SK-N-SH (cell line): ENCODE measurements around the gene KLHL22. TPM values are rescaled to one million over a fixed set of nuclear protein-coding genes. Genes with fewer than 3 reads are reported as not detected.

ENCODE experiments used
- CTCF ChIA-PET: fragments of 300-600, 350-600 bp; formaldehyde crosslinking; extraction: SDS; loops from one replicate; lab custom pipeline; 2021; lab: Yijun Ruan, JAX
- POLR2A ChIA-PET: fragments of 350-600 bp; sonication (Branson Sonifier 250); formaldehyde crosslinking; extraction: SDS; loops from one replicate; lab custom pipeline; 2020; ENCODE audit warnings: antibody characterized with exemption, inconsistent platforms; lab: Yijun Ruan, JAX
- DNase-seq: peaks from one replicate; pipeline ENCODE4 v3.0.0; 2012
- H2AFZ ChIP-seq: fragments of 200-600 bp; sonication (generic); 2 replicates; pipeline ENCODE4 v1.8.1; 2016; ENCODE audit warnings: antibody characterized with exemption, mild to moderate bottlenecking, low read depth
- H3F3A ChIP-seq: fragments of 200-600 bp; sonication (generic); replicated peaks from 2 replicates; pipeline ENCODE3; 2016; ENCODE audit warnings: antibody characterized with exemption, mild to moderate bottlenecking; ENCODE audit not compliant: insufficient read depth
- H3K27ac ChIP-seq, 2 experiments: fragments of 200-500 bp in 1 of 2; fragments of 200-600 bp in 1 of 2; sonication (Bioruptor generic) in 1 of 2; sonication (generic), shearing (Covaris generic) in 1 of 2; 2 replicates each; pipeline versions ENCODE4 v1.5.1 to v1.6.1; 2014 to 2016; ENCODE audit warnings: low read depth in 2 of 2, inconsistent platforms in 1 of 2, low read length in 1 of 2, mild to moderate bottlenecking in 1 of 2, mixed read lengths in 1 of 2
- H3K27me3 ChIP-seq: fragments of 200-600 bp; sonication (generic), shearing (Covaris generic); 2 replicates; pipeline ENCODE4 v1.6.1; 2016; ENCODE audit warnings: mixed run types; ENCODE audit not compliant: insufficient read depth
- H3K36me3 ChIP-seq, 2 experiments: fragments of 200-500 bp in 1 of 2; fragments of 200-600 bp in 1 of 2; sonication (Bioruptor generic) in 1 of 2; sonication (generic) in 1 of 2; replicated peaks in 1 of 2; 2 replicates each; pipeline versions ENCODE3 to v1.5.1; 2014 to 2016; ENCODE audit warnings: low read length in 1 of 2, mild to moderate bottlenecking in 1 of 2; ENCODE audit not compliant: insufficient read depth in 2 of 2, control insufficient read depth in 1 of 2
- H3K4me1 ChIP-seq, 2 experiments: fragments of 200-500 bp in 1 of 2; fragments of 200-600 bp in 1 of 2; sonication (Bioruptor generic) in 1 of 2; sonication (generic), shearing (Covaris generic) in 1 of 2; 2 replicates each; pipeline versions ENCODE4 v1.5.1 to v1.6.1; 2014 to 2016; ENCODE audit warnings: low read depth in 1 of 2, low read length in 1 of 2, mixed run types in 1 of 2; ENCODE audit not compliant: insufficient read depth in 2 of 2, control insufficient read depth in 1 of 2
- H3K4me2 ChIP-seq: fragments of 200-600 bp; sonication (generic), shearing (Covaris generic); 2 replicates; pipeline ENCODE4 v1.6.1; 2017; ENCODE audit warnings: mixed run types
- H3K4me3 ChIP-seq, 2 experiments: fragments of 200-500 bp in 1 of 2; fragments of 200-600 bp in 1 of 2; sonication (Bioruptor generic) in 1 of 2; sonication (generic), shearing (Covaris generic) in 1 of 2; 2 replicates each; pipeline versions ENCODE4 v1.5.1 to v1.8.1; 2014 to 2016; ENCODE audit warnings: low read depth in 2 of 2, inconsistent platforms in 1 of 2, low read length in 1 of 2, mild to moderate bottlenecking in 1 of 2, mixed read lengths in 1 of 2, moderate library complexity in 1 of 2
- H3K79me2 ChIP-seq: fragments of 200-600 bp; sonication (generic); 2 replicates; pipeline ENCODE4 v1.8.1; 2017; ENCODE audit warnings: mild to moderate bottlenecking; ENCODE audit not compliant: insufficient read depth
- H3K9ac ChIP-seq: fragments of 200-600 bp; sonication (generic); 2 replicates; pipeline ENCODE4 v1.6.1; 2017; ENCODE audit warnings: mixed run types
- H3K9me2 ChIP-seq: fragments of 200-600 bp; sonication (generic); 2 replicates; pipeline ENCODE4 v1.6.1; 2017; ENCODE audit warnings: mixed run types
- H3K9me3 ChIP-seq: fragments of 200-600 bp; sonication (generic); 2 replicates; pipeline ENCODE4 v1.6.1; 2017; ENCODE audit warnings: mixed run types, mild to moderate bottlenecking, moderate library complexity
- H4K20me1 ChIP-seq: fragments of 200-600 bp; sonication (generic); 2 replicates; pipeline ENCODE4 v1.6.1; 2017; ENCODE audit warnings: mild to moderate bottlenecking, mixed run types; ENCODE audit not compliant: insufficient read depth
- CTCF ChIP-seq: fragments of 200-600 bp; sonication (generic); IDR thresholded peaks from 2 replicates; pipeline ENCODE4 v1.6.1; 2017; ENCODE audit warnings: antibody characterized with exemption, mild to moderate bottlenecking, moderate library complexity
- ELF1 ChIP-seq: IDR thresholded peaks from 2 replicates; pipeline ENCODE4 v1.4.0; 2012
- EZH2phosphoT487 ChIP-seq: fragments of 200-600 bp; sonication (generic); IDR thresholded peaks from 2 replicates; pipeline ENCODE4 v1.6.1; 2017; ENCODE audit warnings: low read depth, mixed run types, mild to moderate bottlenecking, antibody characterized with exemption, moderate library complexity, borderline replicate concordance
- FOSL2 ChIP-seq: IDR thresholded peaks from 2 replicates; pipeline ENCODE4 v1.4.0; 2012; ENCODE audit warnings: low read depth, mild to moderate bottlenecking, moderate library complexity, borderline replicate concordance
- FOXJ3 ChIP-seq: sonication (generic); formaldehyde crosslinking; IDR thresholded peaks from 2 replicates; pipeline ENCODE4 v1.5.1; 2020; ENCODE audit warnings: mild to moderate bottlenecking, missing genetic modification reagents
- GABPA ChIP-seq: IDR thresholded peaks from 2 replicates; pipeline ENCODE4 v1.4.0; 2012; ENCODE audit warnings: low read depth, mild to moderate bottlenecking
- MAX ChIP-seq: IDR thresholded peaks from 2 replicates; pipeline ENCODE4 v1.4.0; 2012; ENCODE audit warnings: low read depth
- MEF2A ChIP-seq: IDR thresholded peaks from 2 replicates; pipeline ENCODE4 v1.4.0; 2012; ENCODE audit warnings: low read depth, borderline replicate concordance
- PBX3 ChIP-seq: IDR thresholded peaks from 2 replicates; pipeline ENCODE4; 2012
- POLR2AphosphoS5 ChIP-seq: IDR thresholded peaks from 2 replicates; pipeline ENCODE4 v1.6.1; 2012; ENCODE audit warnings: low read depth, low read length
- RCOR1 ChIP-seq: fragments of 150-350 bp; IDR thresholded peaks from 2 replicates; pipeline ENCODE4 v1.6.1; 2017; ENCODE audit warnings: antibody characterized with exemption, low read length
- RFX5 ChIP-seq: IDR thresholded peaks from 2 replicates; pipeline ENCODE4 v1.6.1; 2012; ENCODE audit warnings: mild to moderate bottlenecking, improper control_type of control experiment, low read length
- SIN3A ChIP-seq: IDR thresholded peaks from 2 replicates; pipeline ENCODE4 v1.6.1; 2012; ENCODE audit warnings: low read depth, mild to moderate bottlenecking, low read length, moderate library complexity, borderline replicate concordance
- TCF12 ChIP-seq: IDR thresholded peaks from 2 replicates; pipeline ENCODE4 v1.4.0; 2012
- TEAD4 ChIP-seq: IDR thresholded peaks from 2 replicates; pipeline ENCODE4 v1.4.0; 2012; ENCODE audit warnings: mild to moderate bottlenecking, borderline replicate concordance; ENCODE audit not compliant: insufficient read depth
- YY1 ChIP-seq: IDR thresholded peaks from 2 replicates; pipeline ENCODE4 v1.4.0; 2012; ENCODE audit warnings: low read depth, mild to moderate bottlenecking
- ZBTB33 ChIP-seq: IDR thresholded peaks from 2 replicates; pipeline ENCODE4 v1.4.0; 2012; ENCODE audit warnings: low read depth, borderline replicate concordance
- WGBS: methylation state at CpG from one replicate; pipeline ENCODE4 v1.1.6; 2017; ENCODE audit warnings: low lambda C conversion rate; 5-methylcytosine and 5-hydroxymethylcytosine counted together
- polyA plus RNA-seq, 3 experiments: library from polyadenylated mRNA; depleted of rRNA; stranded (reverse); fragments of >200 nt; gene quantifications; 2 replicates each; pipeline ENCODE4 v1.2.3, GENCODE V29; 2012

The KLHL22 gene
- polyA plus RNA-seq, 1 of the 3 experiments (the other 2 are of a cell fraction), result 26.5 TPM

GRCh38 chr22:20398420-20398819 is 97.2 kb downstream of the KLHL22 start:
- Histone ChIP-seq H3K36me3 (peaks cover 0 to 20% of the 10 kb centered on the region in 2 experiments), H3K79me2 (peaks cover 45% of the 10 kb centered on the region), H3K4me1 (peaks cover 5 to 15% of the 10 kb centered on the region in 2 experiments; a peak in 3 of 4 replicates), H3K9me2 (no peaks in the 10 kb centered on the region), H3K4me3 (no peak overlapping the region), H3K27me3 (no peaks in the 10 kb centered on the region), H3K4me2 (no peak overlapping the region), H2AFZ (no peak overlapping the region), H4K20me1 (no peaks in the 10 kb centered on the region; the same call in 1 of the 2 replicates), H3K9ac (no peak overlapping the region), H3K27ac (no peak overlapping the region), H3K9me3 (no peaks in the 10 kb centered on the region), H3F3A (no peaks in the 10 kb centered on the region)
- ChIA-PET POLR2A (no interaction called here), CTCF (interaction anchor here (1.5 kb wide), 1 partner anchor 58 kb away, joined by 4 read pairs; no protein-coding TSS in a partner anchor)
- no peak for TF ChIP-seq GABPA
- TF ChIP-seq SIN3A, result no peak
- no peak for TF ChIP-seq RFX5
- no peak for TF ChIP-seq MAX
- DNase-seq, result no peak
- 96% methylated on average over 5 of the region's 5 CpGs for WGBS

- POLR2A ChIA-PET, result no interaction called here
- Histone ChIP-seq H3K9me2 (no peaks in the 10 kb centered on the region), H3K36me3 (peaks cover 0 to 17% of the 10 kb centered on the region in 2 experiments), H3K9me3 (no peaks in the 10 kb centered on the region), H3K27ac (no peak overlapping the region), H3K4me1 (peaks cover 7 to 18% of the 10 kb centered on the region in 2 experiments; a peak in 3 of 4 replicates), H3K9ac (no peak overlapping the region), H4K20me1 (no peaks in the 10 kb centered on the region; the same call in 1 of the 2 replicates), H2AFZ (no peak overlapping the region), H3F3A (no peaks in the 10 kb centered on the region), H3K4me2 (no peak overlapping the region)
- no peak for DNase-seq
- WGBS, result 79% methylated on average over 2 of the region's 2 CpGs
- CTCF ChIA-PET, result no interaction called here
- TF ChIP-seq RCOR1 (no peak), YY1 (no peak), EZH2phosphoT487 (no peak)
- TF ChIP-seq, all 33 proteins: peak for 0
- Histone ChIP-seq H3K79me2 (peaks cover 45% of the 10 kb centered on the region), H3K27me3 (no peaks in the 10 kb centered on the region), H3K4me3 (no peak overlapping the region)
These were observed 98.1 kb downstream of the KLHL22 start for GRCh38 chr22:20397498-20397897.

GRCh38 chr22:20396639-20397038 is 99.0 kb downstream of the KLHL22 start:
- H3K79me2 ChIP-seq, result peaks cover 45% of the 10 kb centered on the region
- no peaks in the 10 kb centered on the region for H3K9me3 ChIP-seq
- CTCF ChIA-PET, result interaction anchor here (1.1 to 1.6 kb wide), 2 partner anchors 11 to 60 kb away, joined by 4 to 5 read pairs; no protein-coding TSS in a partner anchor
- H3K9ac ChIP-seq, result no peak overlapping the region
- 100% methylated on average over 1 of the region's 1 CpG for WGBS
- H3K4me3 ChIP-seq, result no peak overlapping the region
- no peak overlapping the region for H3K4me2 ChIP-seq
- peaks cover 0 to 10% of the 10 kb centered on the region in 2 experiments for H3K36me3 ChIP-seq
- H3K27ac ChIP-seq, result no peak overlapping the region
- H3K9me2 ChIP-seq, result no peaks in the 10 kb centered on the region
- no peak overlapping the region for H2AFZ ChIP-seq
- no peaks in the 10 kb centered on the region for H3F3A ChIP-seq
- POLR2A ChIA-PET, result interaction anchor here (0.5 kb wide), 1 partner anchor 19 kb away, joined by 3 read pairs; no protein-coding TSS in a partner anchor
- DNase-seq, result no peak
- H4K20me1 ChIP-seq, result no peaks in the 10 kb centered on the region; the same call in 1 of the 2 replicates
- no peaks in the 10 kb centered on the region for H3K27me3 ChIP-seq
- H3K4me1 ChIP-seq, result peaks cover 7 to 18% of the 10 kb centered on the region in 2 experiments; a peak in 3 of 4 replicates
- TF ChIP-seq FOSL2 (no peak), PBX3 (no peak), MEF2A (no peak), RFX5 (no peak), POLR2AphosphoS5 (no peak), ZBTB33 (no peak), CTCF (no peak), MAX (no peak), TEAD4 (no peak), ELF1 (no peak), RCOR1 (no peak), TCF12 (no peak), FOXJ3 (no peak)
